Loucy (cell line): ENCODE results near the gene TMEM243.

Experiments used
- EZH2phosphoT487 ChIP-seq: fragments of 200-600 bp; IDR thresholded peaks from 2 replicates; pipeline ENCODE4 v1.6.1; 2018; ENCODE audit warnings: antibody characterized with exemption, mild to moderate bottlenecking, moderate library complexity, borderline replicate concordance
- TF ChIP-seq, protein P1 (sequence below): fragments of 200-600 bp; sonication (generic); conservative IDR thresholded peaks from 2 replicates; pipeline ENCODE4 v1.5.1; 2014; ENCODE audit warnings: mild to moderate bottlenecking, antibody characterized with exemption, low read length

DNA sequence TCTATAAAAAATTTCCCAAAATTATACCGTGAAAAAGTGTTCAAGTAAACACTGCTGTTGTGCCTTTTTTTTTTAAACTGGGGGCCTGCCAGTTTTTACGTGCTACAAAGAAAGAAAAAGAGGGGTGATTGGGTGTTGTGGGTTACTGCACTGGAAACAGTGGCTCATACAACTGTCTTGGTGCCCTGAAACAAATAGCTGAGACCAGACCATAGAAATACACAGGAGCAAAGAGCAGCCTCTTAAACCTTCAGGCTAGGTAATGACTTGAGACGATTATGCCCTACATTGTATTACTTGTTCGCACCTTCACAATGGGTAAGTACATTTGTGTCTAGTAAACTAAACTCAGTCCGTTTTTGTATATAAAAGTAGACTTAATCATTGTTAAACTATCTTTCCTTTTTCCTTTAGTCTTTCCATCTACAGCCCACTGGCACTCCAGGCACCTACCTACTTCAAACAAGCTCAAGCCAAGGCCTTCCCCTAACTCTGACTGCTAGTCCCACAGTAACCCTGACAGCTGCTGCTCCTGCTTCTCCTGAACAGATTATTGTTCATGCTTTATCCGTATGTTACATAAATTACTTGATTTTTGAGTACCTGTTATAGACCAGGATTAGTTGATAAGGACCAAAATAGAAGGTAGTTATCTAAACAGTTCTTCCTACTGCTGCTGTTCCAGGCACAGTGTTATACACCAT is 26.6 kb downstream of the TMEM243 start:
- TF ChIP-seq, protein P1, sequence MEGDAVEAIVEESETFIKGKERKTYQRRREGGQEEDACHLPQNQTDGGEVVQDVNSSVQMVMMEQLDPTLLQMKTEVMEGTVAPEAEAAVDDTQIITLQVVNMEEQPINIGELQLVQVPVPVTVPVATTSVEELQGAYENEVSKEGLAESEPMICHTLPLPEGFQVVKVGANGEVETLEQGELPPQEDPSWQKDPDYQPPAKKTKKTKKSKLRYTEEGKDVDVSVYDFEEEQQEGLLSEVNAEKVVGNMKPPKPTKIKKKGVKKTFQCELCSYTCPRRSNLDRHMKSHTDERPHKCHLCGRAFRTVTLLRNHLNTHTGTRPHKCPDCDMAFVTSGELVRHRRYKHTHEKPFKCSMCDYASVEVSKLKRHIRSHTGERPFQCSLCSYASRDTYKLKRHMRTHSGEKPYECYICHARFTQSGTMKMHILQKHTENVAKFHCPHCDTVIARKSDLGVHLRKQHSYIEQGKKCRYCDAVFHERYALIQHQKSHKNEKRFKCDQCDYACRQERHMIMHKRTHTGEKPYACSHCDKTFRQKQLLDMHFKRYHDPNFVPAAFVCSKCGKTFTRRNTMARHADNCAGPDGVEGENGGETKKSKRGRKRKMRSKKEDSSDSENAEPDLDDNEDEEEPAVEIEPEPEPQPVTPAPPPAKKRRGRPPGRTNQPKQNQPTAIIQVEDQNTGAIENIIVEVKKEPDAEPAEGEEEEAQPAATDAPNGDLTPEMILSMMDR, result no peak
- TF ChIP-seq EZH2phosphoT487, result no peak
